IPS-20b (cell line): Measurements from ENCODE around the gene ZFYVE19.
A peak's percentile ranks its signal among the peaks of the same experiment; 100 is the strongest.

Source experiments
- H3K27ac ChIP-seq: one replicate; pipeline ENCODE4 v1.5.1; 2013; ENCODE audit warnings: low read length
- H3K27me3 ChIP-seq: 2 replicates; pipeline ENCODE4 v1.6.1; 2013; ENCODE audit warnings: mild to moderate bottlenecking, low read length, inconsistent platforms; ENCODE audit not compliant: insufficient read depth
- H3K36me3 ChIP-seq: 2 replicates; pipeline ENCODE4 v1.6.1; 2013; ENCODE audit warnings: low read depth, mild to moderate bottlenecking, inconsistent platforms, low read length, moderate library complexity; ENCODE audit not compliant: insufficient read depth
- H3K4me1 ChIP-seq: 2 replicates; pipeline ENCODE4 v1.6.1; 2013; ENCODE audit warnings: mild to moderate bottlenecking, control low read depth, inconsistent platforms, low read length, moderate library complexity; ENCODE audit not compliant: insufficient read depth
- H3K4me3 ChIP-seq: 2 replicates; pipeline ENCODE4 v1.5.1; 2013; ENCODE audit warnings: mild to moderate bottlenecking, low read length, inconsistent platforms
- H3K9ac ChIP-seq: 2 replicates; pipeline ENCODE4 v1.6.1; 2013; ENCODE audit warnings: low read depth, mild to moderate bottlenecking, inconsistent platforms, low read length, moderate library complexity
- H3K9me3 ChIP-seq: 2 replicates; pipeline ENCODE4 v1.6.1; 2013; ENCODE audit warnings: mild to moderate bottlenecking, low read depth, low read length, inconsistent platforms; ENCODE audit not compliant: insufficient read depth

Gene ZFYVE19

GRCh38 chr15:40843885-40844695, 37.2 kb downstream of the ZFYVE19 start, which contains the start of gene SPINT1:
Gene SPINT1, plus strand, starts transcription at chr15:40844048. Its CDS starts 507 bp downstream, at chr15:40844555.
- Histone ChIP-seq H3K4me1 (peaks cover 22% of the 10 kb centered on the region), H3K27me3 (peaks cover 33% of the 10 kb centered on the region), H3K9ac (peak within 1 kb of the TSS; percentile 88), H3K36me3 (peaks cover 20% of the 10 kb centered on the region; the same call in 1 of the 2 replicates), H3K9me3 (no peaks in the 10 kb centered on the region), H3K4me3 (peak within 1 kb of the TSS; percentile 96), H3K27ac (peak within 1 kb of the TSS; percentile 31)

- Histone ChIP-seq H3K4me1 (peaks cover 22% of the 10 kb centered on the region), H3K4me3 (peak overlapping the region; percentile 96), H3K27ac (peak overlapping the region; percentile 31), H3K27me3 (peaks cover 33% of the 10 kb centered on the region), H3K36me3 (peaks cover 25% of the 10 kb centered on the region; the same call in 1 of the 2 replicates), H3K9me3 (no peaks in the 10 kb centered on the region), H3K9ac (peak overlapping the region; percentile 88; the same call in 1 of the 2 replicates)
Measured at GRCh38 chr15:40844696-40845030, 37.8 kb downstream of the ZFYVE19 start.

GRCh38 chr15:40845036-40845435, 38.1 kb downstream of the ZFYVE19 start:
- peak overlapping the region; percentile 88; the same call in 1 of the 2 replicates for H3K9ac ChIP-seq
- peaks cover 22% of the 10 kb centered on the region for H3K4me1 ChIP-seq
- peaks cover 33% of the 10 kb centered on the region for H3K27me3 ChIP-seq
- peaks cover 25% of the 10 kb centered on the region; the same call in 1 of the 2 replicates for H3K36me3 ChIP-seq
- peak overlapping the region; percentile 96 for H3K4me3 ChIP-seq
- H3K27ac ChIP-seq, result peak overlapping the region; percentile 31
- H3K9me3 ChIP-seq, result no peaks in the 10 kb centered on the region

GRCh38 chr15:40845511-40846284, 38.8 kb downstream of the ZFYVE19 start:
- no peaks in the 10 kb centered on the region for H3K9me3 ChIP-seq
- peak overlapping the region; percentile 58 for H3K9ac ChIP-seq
- H3K4me1 ChIP-seq, result peaks cover 22% of the 10 kb centered on the region
- H3K27ac ChIP-seq, result no peak overlapping the region
- peak overlapping the region; percentile 96 for H3K4me3 ChIP-seq
- peaks cover 31% of the 10 kb centered on the region; the same call in 1 of the 2 replicates for H3K36me3 ChIP-seq
- peaks cover 33% of the 10 kb centered on the region for H3K27me3 ChIP-seq

GRCh38 chr15:40846841-40847222, 39.9 kb downstream of the ZFYVE19 start:
- H3K27ac ChIP-seq, result no peak overlapping the region
- peaks cover 42% of the 10 kb centered on the region; the same call in 1 of the 2 replicates for H3K36me3 ChIP-seq
- peak overlapping the region; percentile 96; the same call in 1 of the 2 replicates for H3K4me3 ChIP-seq
- H3K9me3 ChIP-seq, result no peaks in the 10 kb centered on the region
- H3K9ac ChIP-seq, result peak overlapping the region; percentile 31; the same call in 1 of the 2 replicates
- peaks cover 29% of the 10 kb centered on the region for H3K27me3 ChIP-seq
- H3K4me1 ChIP-seq, result peaks cover 22% of the 10 kb centered on the region

GRCh38 chr15:40847223-40847961, 40.5 kb downstream of the ZFYVE19 start:
- Histone ChIP-seq H3K27me3 (peaks cover 25% of the 10 kb centered on the region), H3K36me3 (peaks cover 46% of the 10 kb centered on the region; the same call in 1 of the 2 replicates), H3K27ac (no peak overlapping the region), H3K9me3 (no peaks in the 10 kb centered on the region), H3K9ac (peak overlapping the region; percentile 31; the same call in 1 of the 2 replicates), H3K4me1 (peaks cover 22% of the 10 kb centered on the region), H3K4me3 (peak overlapping the region; percentile 37; the same call in 1 of the 2 replicates)

GRCh38 chr15:40850576-40851112, 43.8 kb downstream of the ZFYVE19 start:
- H3K4me1 ChIP-seq, result peaks cover 13% of the 10 kb centered on the region
- H3K27ac ChIP-seq, result no peak overlapping the region
- H3K4me3 ChIP-seq, result no peak overlapping the region
- no peaks in the 10 kb centered on the region for H3K9me3 ChIP-seq
- H3K27me3 ChIP-seq, result no peaks in the 10 kb centered on the region; the same call in 1 of the 2 replicates
- no peak overlapping the region for H3K9ac ChIP-seq
- peaks cover 79% of the 10 kb centered on the region for H3K36me3 ChIP-seq

- Histone ChIP-seq H3K27ac (no peak overlapping the region), H3K4me3 (no peak overlapping the region), H3K9ac (no peak overlapping the region), H3K9me3 (no peaks in the 10 kb centered on the region), H3K4me1 (peaks cover 3% of the 10 kb centered on the region), H3K27me3 (no peaks in the 10 kb centered on the region), H3K36me3 (peaks cover 87% of the 10 kb centered on the region)
Measured at GRCh38 chr15:40852529-40852928, 45.6 kb downstream of the ZFYVE19 start.

- Histone ChIP-seq H3K27ac (no peak overlapping the region), H3K4me3 (no peak overlapping the region), H3K27me3 (no peaks in the 10 kb centered on the region), H3K4me1 (no peaks in the 10 kb centered on the region), H3K9ac (no peak overlapping the region), H3K36me3 (peaks cover 81% of the 10 kb centered on the region), H3K9me3 (no peaks in the 10 kb centered on the region)
Measured at GRCh38 chr15:40853241-40853890, 46.5 kb downstream of the ZFYVE19 start.

GRCh38 chr15:40854161-40854560, 47.3 kb downstream of the ZFYVE19 start:
- Histone ChIP-seq H3K4me3 (no peak overlapping the region), H3K9ac (no peak overlapping the region), H3K9me3 (no peaks in the 10 kb centered on the region), H3K27ac (no peak overlapping the region), H3K36me3 (peaks cover 76% of the 10 kb centered on the region), H3K27me3 (no peaks in the 10 kb centered on the region), H3K4me1 (no peaks in the 10 kb centered on the region)
